ENCODE measurements around the gene CEACAM19. TPM values are rescaled to one million over a fixed set of nuclear protein-coding genes. Genes with fewer than 3 reads are reported as not detected.
"Not testable (repeated sequence)": the region's sequence is repeated elsewhere in the genome, so short reads cannot be mapped to it uniquely, and the experiment has no call there.

The CEACAM19 gene
- total RNA-seq, 4 donors from 2014 or later = 2.1 to 6.8 (median 3.8) TPM

DNA sequence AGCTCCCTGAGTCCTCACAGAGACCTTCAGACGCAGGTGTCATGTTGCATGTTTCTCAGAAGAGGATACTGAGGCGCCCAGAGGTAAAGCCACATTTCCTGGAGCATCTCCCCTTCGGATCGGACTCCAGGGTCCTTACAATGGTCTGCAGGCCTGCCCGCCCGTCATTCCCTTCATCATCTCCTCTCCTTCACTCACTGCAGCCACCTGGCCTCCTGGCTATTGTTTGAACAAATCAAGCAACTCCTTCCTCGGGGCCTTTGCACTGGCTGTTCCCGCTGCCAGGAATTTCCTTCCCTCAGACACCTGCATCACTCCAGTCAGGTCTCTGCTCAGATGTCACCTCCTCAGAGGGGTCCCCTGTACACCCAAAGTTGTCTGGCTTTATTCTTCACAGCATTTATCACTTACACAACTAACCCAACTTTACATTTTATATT lies 48.0 kb downstream of the CEACAM19 start:
- DNase-seq (ENCODE audit: low spot score) (no peak), ATAC-seq (ENCODE audit: low FRiP score) (no peak)
- TF ChIP-seq, protein P1, sequence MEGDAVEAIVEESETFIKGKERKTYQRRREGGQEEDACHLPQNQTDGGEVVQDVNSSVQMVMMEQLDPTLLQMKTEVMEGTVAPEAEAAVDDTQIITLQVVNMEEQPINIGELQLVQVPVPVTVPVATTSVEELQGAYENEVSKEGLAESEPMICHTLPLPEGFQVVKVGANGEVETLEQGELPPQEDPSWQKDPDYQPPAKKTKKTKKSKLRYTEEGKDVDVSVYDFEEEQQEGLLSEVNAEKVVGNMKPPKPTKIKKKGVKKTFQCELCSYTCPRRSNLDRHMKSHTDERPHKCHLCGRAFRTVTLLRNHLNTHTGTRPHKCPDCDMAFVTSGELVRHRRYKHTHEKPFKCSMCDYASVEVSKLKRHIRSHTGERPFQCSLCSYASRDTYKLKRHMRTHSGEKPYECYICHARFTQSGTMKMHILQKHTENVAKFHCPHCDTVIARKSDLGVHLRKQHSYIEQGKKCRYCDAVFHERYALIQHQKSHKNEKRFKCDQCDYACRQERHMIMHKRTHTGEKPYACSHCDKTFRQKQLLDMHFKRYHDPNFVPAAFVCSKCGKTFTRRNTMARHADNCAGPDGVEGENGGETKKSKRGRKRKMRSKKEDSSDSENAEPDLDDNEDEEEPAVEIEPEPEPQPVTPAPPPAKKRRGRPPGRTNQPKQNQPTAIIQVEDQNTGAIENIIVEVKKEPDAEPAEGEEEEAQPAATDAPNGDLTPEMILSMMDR (IDR thresholded peaks at IDR 0.05) = no peak

DNA sequence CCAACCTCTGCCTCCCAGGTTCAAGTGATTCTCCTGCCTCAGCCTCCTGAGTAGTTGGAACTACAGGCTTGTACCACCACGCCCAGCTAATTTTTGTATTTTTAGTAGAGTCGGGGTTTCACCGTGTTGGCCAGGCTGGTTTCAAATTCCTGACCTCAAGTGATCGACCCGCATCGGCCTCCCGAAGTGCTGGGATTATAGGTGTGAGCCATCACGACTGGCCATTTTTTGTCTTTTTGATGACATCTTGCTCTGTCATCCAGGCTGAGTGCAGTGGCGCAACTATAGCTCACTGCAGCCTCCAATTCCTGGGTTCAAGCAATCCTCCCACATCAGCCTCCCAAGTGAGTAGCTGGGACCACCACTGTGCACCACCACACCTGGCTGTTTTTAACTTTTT lies 49.1 kb downstream of the CEACAM19 start:
- ATAC-seq (ENCODE audit: low FRiP score); DNase-seq (ENCODE audit: low spot score): not testable (repeated sequence)

DNA sequence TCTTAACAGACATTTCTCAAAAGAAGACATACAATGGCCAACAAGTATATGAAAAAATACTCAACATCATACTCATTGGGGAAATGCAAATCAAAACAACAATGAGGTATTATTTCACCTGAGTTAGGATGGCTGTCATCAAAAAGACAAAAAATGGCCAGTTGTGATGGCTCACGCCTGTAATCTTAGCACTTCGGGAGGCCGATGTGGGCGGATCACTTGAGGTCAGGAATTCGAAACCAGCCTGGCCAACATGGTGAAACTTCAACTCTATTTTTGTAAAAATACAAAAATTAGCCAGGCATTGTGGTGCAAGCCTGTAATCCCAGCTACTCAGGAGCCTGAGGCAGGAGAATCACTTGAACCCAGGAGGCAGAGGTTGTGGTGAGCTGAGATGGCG lies 49.7 kb downstream of the CEACAM19 start:
- no peak for DNase-seq (ENCODE audit: low spot score)
- TF ChIP-seq, protein P1 (IDR thresholded peaks at IDR 0.05) = no peak
- ATAC-seq (ENCODE audit: low FRiP score) = no peak

DNA sequence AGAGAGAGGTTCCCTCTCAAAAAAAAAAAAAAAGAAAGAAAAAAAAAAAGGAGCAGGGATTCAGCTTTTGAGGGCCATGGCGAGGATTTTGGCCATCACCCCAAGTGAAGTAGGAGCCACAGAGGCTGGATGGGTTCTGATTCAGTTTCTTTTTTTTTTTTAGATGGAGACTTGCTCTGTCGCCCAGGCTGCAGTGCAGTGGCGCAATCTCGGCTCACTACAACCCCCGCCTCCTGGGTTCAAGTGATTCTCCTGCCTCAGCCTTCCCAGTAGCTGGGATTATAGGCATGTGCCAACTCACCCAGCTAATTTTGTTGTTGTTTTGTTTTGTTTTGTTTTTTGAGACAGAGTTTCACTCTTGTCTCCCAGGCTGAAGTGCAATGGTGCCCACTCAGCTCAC lies 50.1 kb downstream of the CEACAM19 start:
- not testable (repeated sequence) for DNase-seq (ENCODE audit: low spot score); ATAC-seq (ENCODE audit: low FRiP score)

GRCh38 chr19:44722131-44723121 lies 51.1 kb downstream of the CEACAM19 start:
- TF ChIP-seq, protein P1 (IDR thresholded peaks at IDR 0.05) = no peak
- ATAC-seq (ENCODE audit: low FRiP score) = no peak
- no peak for DNase-seq (ENCODE audit: low spot score)

DNA sequence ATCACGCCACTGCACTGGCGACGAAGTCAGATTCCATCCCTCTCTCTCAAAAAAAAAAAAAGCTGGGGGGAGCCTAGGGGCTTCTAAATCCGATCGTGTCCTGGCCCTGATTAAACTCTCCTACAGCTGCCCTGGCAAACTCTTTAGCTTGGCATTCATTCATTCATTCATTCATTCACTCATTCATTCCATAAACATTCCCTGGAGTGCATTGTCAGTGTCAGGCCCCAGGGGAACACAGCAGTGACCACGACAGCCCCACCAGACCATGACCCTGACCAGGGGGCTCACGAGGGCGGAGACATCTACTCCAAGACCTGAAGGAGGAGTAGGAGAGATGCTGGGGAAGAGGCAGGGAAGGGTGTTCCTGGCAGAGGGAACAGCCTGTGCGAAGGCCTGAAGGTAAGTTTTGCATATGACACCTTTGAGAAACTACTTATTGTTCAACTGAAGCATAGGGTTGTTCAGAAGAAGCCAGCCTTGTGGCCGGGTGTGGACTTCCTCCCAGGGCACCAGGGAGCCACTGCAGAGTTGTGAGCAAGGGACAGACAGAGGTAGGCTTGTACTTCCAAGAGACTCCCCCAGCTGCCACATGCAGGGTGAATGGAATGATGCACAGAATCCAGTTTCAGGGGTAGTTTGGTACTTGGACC lies 52.1 kb downstream of the CEACAM19 start:
- peak; percentile 12 for ATAC-seq (ENCODE audit: low FRiP score)
- TF ChIP-seq, protein P1 (IDR thresholded peaks at IDR 0.05) = no peak

GRCh38 chr19:44723952-44724319 lies 52.7 kb downstream of the CEACAM19 start:
- ATAC-seq (ENCODE audit: low FRiP score) = peak; percentile 91
- peak; percentile 60 for DNase-seq (ENCODE audit: low spot score)
- TF ChIP-seq, protein P1 (IDR thresholded peaks at IDR 0.05) = peak in 2 of 3 donors; percentile 72 to 89

More for the DNA sequence above, 52.1 kb downstream of the CEACAM19 start:
- no peak for DNase-seq (ENCODE audit: low spot score)

Measured in omental fat pad (tissue), 4 donors.